NCI-H460 (cell line): Measurements from ENCODE around the gene FRMD4A. TPM values are rescaled to one million over a fixed set of nuclear protein-coding genes. Genes with fewer than 3 reads are reported as not detected.

Experiments used
- DNase-seq: peaks from one replicate; pipeline ENCODE4 v3.0.0-alpha.2; 2016; ENCODE audit warnings: low read depth; ENCODE audit errors: extremely low read depth
- total RNA-seq: library from RNA; depleted of rRNA; stranded (reverse); fragments of >200 nt; shearing (Covaris generic); gene quantifications from 2 replicates; pipeline ENCODE4 v1.2.3, GENCODE V29; 2014

The FRMD4A gene
- total RNA-seq, 1 experiment from 2014 or later = 4.2 TPM

- DNase-seq = no peak
These were observed 332.4 kb downstream of the FRMD4A start for GRCh38 chr10:13998163-13998835.

GRCh38 chr10:13997650-13998049 lies 333.1 kb downstream of the FRMD4A start:
- no peak for DNase-seq

- no peak for DNase-seq
These were observed 335.8 kb downstream of the FRMD4A start for GRCh38 chr10:13994932-13995331.

- DNase-seq = no peak
These were observed 337.0 kb downstream of the FRMD4A start for GRCh38 chr10:13993673-13994089.

GRCh38 chr10:13993169-13993568 lies 337.6 kb downstream of the FRMD4A start:
- DNase-seq = no peak

- DNase-seq = no peak
These were observed 339.4 kb downstream of the FRMD4A start for GRCh38 chr10:13991353-13991752.

- DNase-seq = no peak
These were observed 339.8 kb downstream of the FRMD4A start for GRCh38 chr10:13990946-13991345.

GRCh38 chr10:13990392-13990805 lies 340.3 kb downstream of the FRMD4A start:
- DNase-seq = no peak

- no peak for DNase-seq
These were observed 341.1 kb downstream of the FRMD4A start for GRCh38 chr10:13989616-13990015.

- DNase-seq = no peak
These were observed 343.3 kb downstream of the FRMD4A start for GRCh38 chr10:13987446-13987845.

GRCh38 chr10:13984647-13985155 lies 346.0 kb downstream of the FRMD4A start:
- DNase-seq = no peak

GRCh38 chr10:13983035-13983434 lies 347.7 kb downstream of the FRMD4A start:
- DNase-seq = no peak

- no peak for DNase-seq
These were observed 352.1 kb downstream of the FRMD4A start for GRCh38 chr10:13978533-13979115.

- no peak for DNase-seq
These were observed 352.7 kb downstream of the FRMD4A start for GRCh38 chr10:13977861-13978532.

- no peak for DNase-seq
These were observed 357.0 kb downstream of the FRMD4A start for GRCh38 chr10:13973742-13974141.

- DNase-seq = no peak
These were observed 358.1 kb downstream of the FRMD4A start for GRCh38 chr10:13972609-13973008.

GRCh38 chr10:13971601-13972475 lies 358.9 kb downstream of the FRMD4A start:
- DNase-seq = no peak

GRCh38 chr10:13970957-13971353 lies 359.8 kb downstream of the FRMD4A start:
- no peak for DNase-seq

GRCh38 chr10:13970236-13970956 lies 360.3 kb downstream of the FRMD4A start:
- DNase-seq = no peak

- no peak for DNase-seq
These were observed 361.0 kb downstream of the FRMD4A start for GRCh38 chr10:13969792-13970140.
